ENCODE results near the gene FN3KRP.
"Not testable (repeated sequence)": the region's sequence is repeated elsewhere in the genome, so short reads cannot be mapped to it uniquely, and the experiment has no call there.

GRCh38 chr17:82744736-82745135, 28.2 kb downstream of the FN3KRP start:
- not testable (repeated sequence) for TF ChIP-seq CTCF (IDR thresholded peaks at IDR 0.05); EZH2 (IDR thresholded peaks at IDR 0.05; ENCODE audit: borderline replicate concordance, insufficient read depth, low read depth, low read length, poor library complexity, severe bottlenecking)
